GM23248 (cell line): ENCODE measurements around the gene CCS.

Source experiments
- EZH2 ChIP-seq: fragments of 200-600 bp; sonication (generic); IDR thresholded peaks from 2 replicates; pipeline ENCODE4 v1.6.1; 2018; ENCODE audit warnings: antibody characterized with exemption, mild to moderate bottlenecking; ENCODE audit not compliant: insufficient read depth, poor library complexity, severe bottlenecking
- EZH2phosphoT487 ChIP-seq: fragments of 200-600 bp; sonication (generic); IDR thresholded peaks from 2 replicates; pipeline ENCODE4 v1.6.1; 2018; ENCODE audit warnings: antibody characterized with exemption, moderate library complexity, mild to moderate bottlenecking, low read depth; ENCODE audit not compliant: insufficient read depth

GRCh38 chr11:66586136-66586535 is 6.8 kb upstream of the CCS start:
- no peak for TF ChIP-seq EZH2
- TF ChIP-seq EZH2phosphoT487: no peak
